H9 (cell line): ENCODE results near the gene CCND2. TPM values are rescaled to one million over a fixed set of nuclear protein-coding genes. Genes with fewer than 3 reads are reported as not detected.

Source experiments
- DNase-seq: peaks from one replicate; pipeline ENCODE4 v3.0.0-alpha.2; 2017
- H2AFZ ChIP-seq: one replicate; pipeline ENCODE4 v1.6.1; 2013; ENCODE audit warnings: mild to moderate bottlenecking, low read length, control low read depth, moderate library complexity
- H2AK5ac ChIP-seq: 2 replicates; pipeline ENCODE4 v1.6.1; 2013; ENCODE audit warnings: low read length, control low read depth, mixed read lengths; ENCODE audit not compliant: insufficient read length
- H2BK120ac ChIP-seq: one replicate; pipeline ENCODE4 v1.6.1; 2013; ENCODE audit warnings: low read depth, mild to moderate bottlenecking, low read length, control low read depth, inconsistent platforms; ENCODE audit not compliant: poor library complexity, severe bottlenecking
- H2BK12ac ChIP-seq: 2 replicates; pipeline ENCODE4 v1.6.1; 2013; ENCODE audit warnings: low read length, control low read depth, mixed read lengths, low read depth; ENCODE audit not compliant: insufficient read length
- H2BK15ac ChIP-seq: 2 replicates; pipeline ENCODE4 v1.6.1; 2013; ENCODE audit warnings: low read depth, low read length, control low read depth
- H2BK20ac ChIP-seq: one replicate; pipeline ENCODE4 v1.6.1; 2013; ENCODE audit warnings: low read depth, mild to moderate bottlenecking, low read length, control low read depth, inconsistent platforms; ENCODE audit not compliant: poor library complexity, severe bottlenecking
- H2BK5ac ChIP-seq: 2 replicates; pipeline ENCODE4 v1.6.1; 2013; ENCODE audit warnings: low read length, control low read depth, mixed read lengths; ENCODE audit not compliant: insufficient read length
- H3K14ac ChIP-seq: 2 replicates; pipeline ENCODE4 v1.6.1; 2013; ENCODE audit warnings: low read length, control low read depth; ENCODE audit not compliant: insufficient read depth
- H3K18ac ChIP-seq: 2 replicates; pipeline ENCODE4 v1.6.1; 2013; ENCODE audit warnings: low read depth, mild to moderate bottlenecking, mixed read lengths, low read length, control low read depth; ENCODE audit not compliant: insufficient read length
- H3K23ac ChIP-seq: 2 replicates; pipeline ENCODE4 v1.6.1; 2013; ENCODE audit warnings: low read length, control low read depth, mixed read lengths, low read depth; ENCODE audit not compliant: insufficient read length
- H3K23me2 ChIP-seq: 2 replicates; pipeline ENCODE4 v1.6.1; 2013; ENCODE audit warnings: low read depth, mild to moderate bottlenecking, mixed read lengths, low read length, control low read depth; ENCODE audit not compliant: insufficient read length, poor library complexity, severe bottlenecking
- H3K27ac ChIP-seq: 2 replicates; pipeline ENCODE4 v1.5.1; 2013; ENCODE audit warnings: low read length, control low read depth, mixed read lengths, low read depth; ENCODE audit not compliant: insufficient read length
- H3K27me3 ChIP-seq: 2 replicates; pipeline ENCODE4 v1.6.1; 2013; ENCODE audit warnings: low read length, control low read depth, inconsistent platforms; ENCODE audit not compliant: insufficient read depth
- H3K4ac ChIP-seq: 2 replicates; pipeline ENCODE4 v1.6.1; 2013; ENCODE audit warnings: low read depth, mild to moderate bottlenecking, control low read depth, inconsistent platforms, low read length, moderate library complexity
- H3K4me1 ChIP-seq: 2 replicates; pipeline ENCODE4 v1.6.1; 2013; ENCODE audit warnings: low read length, control low read depth, inconsistent platforms; ENCODE audit not compliant: insufficient read depth
- H3K4me2 ChIP-seq: 2 replicates; pipeline ENCODE4 v1.6.1; 2013; ENCODE audit warnings: low read length, control low read depth, mixed read lengths; ENCODE audit not compliant: insufficient read length, insufficient read depth
- H3K56ac ChIP-seq: 2 replicates; pipeline ENCODE4 v1.6.1; 2013; ENCODE audit warnings: low read depth, mild to moderate bottlenecking, mixed read lengths, low read length, control low read depth; ENCODE audit not compliant: insufficient read length
- H3K79me1 ChIP-seq: 2 replicates; pipeline ENCODE4 v1.6.1; 2013; ENCODE audit warnings: low read depth, mild to moderate bottlenecking, moderate library complexity, low read length, control low read depth, inconsistent platforms; ENCODE audit not compliant: insufficient read depth, poor library complexity, severe bottlenecking
- H3K79me2 ChIP-seq: 2 replicates; pipeline ENCODE4 v1.6.1; 2013; ENCODE audit warnings: low read length, control low read depth, inconsistent platforms; ENCODE audit not compliant: insufficient read depth
- H3K9ac ChIP-seq: 2 replicates; pipeline ENCODE4 v1.6.1; 2013; ENCODE audit warnings: low read length, control low read depth, mixed read lengths; ENCODE audit not compliant: insufficient read length; ENCODE audit errors: extremely low read depth
- H3K9me3 ChIP-seq: one replicate; pipeline ENCODE4 v1.6.1; 2013; ENCODE audit warnings: low read depth, low read length, inconsistent platforms; ENCODE audit not compliant: control insufficient read depth
- H3T11ph ChIP-seq: one replicate; pipeline ENCODE4 v1.6.1; 2013; ENCODE audit warnings: mild to moderate bottlenecking, low read length, control low read depth, inconsistent platforms
- H4K20me1 ChIP-seq: one replicate; pipeline ENCODE4 v1.6.1; 2013; ENCODE audit not compliant: control insufficient read depth, insufficient read length, insufficient read depth
- H4K5ac ChIP-seq: 2 replicates; pipeline ENCODE4 v1.6.1; 2013; ENCODE audit warnings: low read depth, mild to moderate bottlenecking, mixed read lengths, low read length, control low read depth; ENCODE audit not compliant: insufficient read length
- H4K8ac ChIP-seq: replicated peaks from 2 replicates; pipeline ENCODE4 v1.6.1; 2013; ENCODE audit warnings: low read length, control low read depth, mixed read lengths, low read depth; ENCODE audit not compliant: insufficient read length
- H4K91ac ChIP-seq: 2 replicates; pipeline ENCODE4 v1.6.1; 2013; ENCODE audit warnings: low read depth, mild to moderate bottlenecking, moderate library complexity, mixed read lengths, low read length, control low read depth; ENCODE audit not compliant: insufficient read length
- H3K27ac Mint-ChIP-seq, 3 experiments: 2 replicates in 2 of 3; 3 replicates in 1 of 3; pipeline ENCODE4 v1.8.0; 2020 to 2021; ENCODE audit warnings: mixed read lengths in 3 of 3, mild to moderate bottlenecking in 1 of 3, moderate library complexity in 1 of 3
- H3K27me3 Mint-ChIP-seq: 2 replicates; pipeline ENCODE4 v1.8.0; 2021; ENCODE audit warnings: low read depth, mild to moderate bottlenecking, moderate library complexity, mixed read lengths
- H3K36me3 Mint-ChIP-seq, 3 experiments: 2 replicates in 2 of 3; 3 replicates in 1 of 3; pipeline ENCODE4 v1.8.0; 2020 to 2021; ENCODE audit warnings: low read depth in 3 of 3, mixed read lengths in 3 of 3; ENCODE audit not compliant: insufficient read depth in 1 of 3
- H3K4me1 Mint-ChIP-seq, 2 experiments: 2 replicates each; pipeline ENCODE4 v1.8.0; 2020; ENCODE audit warnings: mixed read lengths in 2 of 2
- H3K4me3 Mint-ChIP-seq, 2 experiments: 2 replicates in 1 of 2; 3 replicates in 1 of 2; pipeline ENCODE4 v1.8.0; 2020 to 2021; ENCODE audit warnings: mild to moderate bottlenecking in 2 of 2, mixed read lengths in 2 of 2, moderate library complexity in 1 of 2
- H3K9me3 Mint-ChIP-seq, 2 experiments: 2 replicates in 1 of 2; 3 replicates in 1 of 2; pipeline ENCODE4 v1.8.0; 2020; ENCODE audit warnings: mild to moderate bottlenecking in 2 of 2, mixed read lengths in 2 of 2, moderate library complexity in 1 of 2
- CTCF ChIP-seq: fragments of 200-600 bp; sonication (generic); conservative IDR thresholded peaks from 3 replicates; pipeline ENCODE4 v1.8.0; 2021; ENCODE audit warnings: antibody characterized with exemption, mild to moderate bottlenecking
- WGBS: extraction: QIAGEN DNeasy Blood & Tissue Kit; methylation state at CpG from one replicate; pipeline ENCODE4 v1.1.7; 2013; ENCODE audit warnings: missing lambda C conversion rate, low lambda C conversion rate, mixed read lengths; ENCODE audit not compliant: insufficient read length; ENCODE audit errors: extremely low coverage; 5-methylcytosine and 5-hydroxymethylcytosine counted together
- total RNA-seq: library from RNA; stranded (reverse); gene quantifications from 2 replicates; pipeline ENCODE4 v1.2.1, GENCODE V29; 2021

The CCND2 gene
- total RNA-seq, 1 experiment from 2014 or later: 104 TPM

GRCh38 chr12:4224206-4224889 is 49.2 kb upstream of the CCND2 start:
- H3K9ac ChIP-seq: no peak overlapping the region

More at GRCh38 chr12:4224206-4224889, 49.2 kb upstream of the CCND2 start:
- H4K8ac ChIP-seq: no peak overlapping the region
- no peak overlapping the region for H3K4me2 ChIP-seq
- H3K23ac ChIP-seq: no peak overlapping the region
- peaks cover 8% of the 10 kb centered on the region for H3K27me3 Mint-ChIP-seq
- no peak overlapping the region for H4K5ac ChIP-seq
- H3K27ac ChIP-seq: no peak overlapping the region
- no peak for DNase-seq
- no peak overlapping the region for H2BK120ac ChIP-seq
- TF ChIP-seq CTCF: no peak
- no peak overlapping the region for H2BK5ac ChIP-seq
- H3K36me3 Mint-ChIP-seq: peaks cover 0 to 7% (median 0%) of the 10 kb centered on the region in 3 experiments; a peak in 2 of 7 replicates
- H3K18ac ChIP-seq: no peak overlapping the region
- WGBS: no CpG with 5 or more reads among the region's 15 CpGs
- no peak overlapping the region for H2BK15ac ChIP-seq
- H3K9me3 ChIP-seq: no peaks in the 10 kb centered on the region
- H3K79me2 ChIP-seq: no peaks in the 10 kb centered on the region
- H3K56ac ChIP-seq: no peak overlapping the region
- H3K23me2 ChIP-seq: no peaks in the 10 kb centered on the region
- H3K14ac ChIP-seq: no peak overlapping the region
- no peaks in the 10 kb centered on the region for H4K20me1 ChIP-seq
- no peaks in the 10 kb centered on the region; the same call in 1 of the 2 replicates for H3K4me1 ChIP-seq
- H4K91ac ChIP-seq: no peak overlapping the region
- H3K4me3 Mint-ChIP-seq: no peak overlapping the region
- no peak overlapping the region for H2BK20ac ChIP-seq
- H2AFZ ChIP-seq: no peak overlapping the region
- peaks cover 18 to 24% of the 10 kb centered on the region in 2 experiments for H3K4me1 Mint-ChIP-seq
- H3K79me1 ChIP-seq: no peaks in the 10 kb centered on the region
- H2BK12ac ChIP-seq: no peak overlapping the region
- no peak overlapping the region for H3K27ac Mint-ChIP-seq
- peaks cover 0 to 2% of the 10 kb centered on the region in 2 experiments; a peak in 1 of 5 replicates for H3K9me3 Mint-ChIP-seq
- H3K4ac ChIP-seq: no peak overlapping the region
- H3K27me3 ChIP-seq: no peaks in the 10 kb centered on the region; the same call in 1 of the 2 replicates
- H2AK5ac ChIP-seq: no peak overlapping the region
- no peak overlapping the region for H3T11ph ChIP-seq
